A673 (cell line): ENCODE data around the gene CDK13. TPM values are rescaled to one million over a fixed set of nuclear protein-coding genes. Genes with fewer than 3 reads are reported as not detected.

Source experiments
- BruUV-seq: library from RNA; stranded (reverse); fragments of 400-500 nt; replicated peaks from 2 replicates; lab custom pipeline; 2021; lab: Mats Ljungman, UMichigan
- CTCF ChIA-PET: fragments of 300-600 bp; sonication (Branson Sonifier 250); formaldehyde crosslinking; loops from one replicate; lab custom pipeline; 2022; ENCODE audit warnings: antibody characterized with exemption; lab: Charles Lee
- POLR2A ChIA-PET: fragments of 300-600 bp; sonication (Branson Sonifier 250); formaldehyde crosslinking; loops from one replicate; lab custom pipeline; 2022; ENCODE audit warnings: antibody characterized with exemption; ENCODE audit not compliant: low non-redundant PET; lab: Charles Lee
- DNase-seq: peaks from one replicate; pipeline ENCODE4 v3.0.0-alpha.2; 2015; ENCODE audit warnings: low spot score
- H3K27ac ChIP-seq: fragments of 200-600 bp; sonication (generic); 2 replicates; pipeline ENCODE4 v1.5.1; 2016; ENCODE audit warnings: mixed run types, low read depth, mild to moderate bottlenecking, mixed read lengths, antibody characterized with exemption, low read length; ENCODE audit not compliant: poor library complexity, severe bottlenecking
- H3K27me3 ChIP-seq: fragments of 200-600 bp; sonication (generic); replicated peaks from 2 replicates; pipeline ENCODE4 v1.6.1; 2017; ENCODE audit warnings: mixed run types, low read depth, mild to moderate bottlenecking, mixed read lengths, antibody characterized with exemption, low read length; ENCODE audit not compliant: insufficient read depth, poor library complexity
- H3K36me3 ChIP-seq: fragments of 200-600 bp; sonication (generic); 2 replicates; pipeline ENCODE4 v1.6.1; 2016; ENCODE audit warnings: mixed run types, mild to moderate bottlenecking, mixed read lengths, antibody characterized with exemption, low read length; ENCODE audit not compliant: insufficient read depth, poor library complexity, severe bottlenecking
- H3K4me1 ChIP-seq: fragments of 200-600 bp; sonication (generic); 2 replicates; pipeline ENCODE4 v1.6.1; 2017; ENCODE audit warnings: mixed run types, mild to moderate bottlenecking, mixed read lengths, antibody characterized with exemption, low read length; ENCODE audit not compliant: insufficient read depth, poor library complexity, severe bottlenecking
- H3K4me3 ChIP-seq: fragments of 200-600 bp; sonication (generic); 2 replicates; pipeline ENCODE4 v1.5.1; 2016; ENCODE audit warnings: low read depth, mixed run types, mild to moderate bottlenecking, mixed read lengths, low read length; ENCODE audit not compliant: poor library complexity, severe bottlenecking
- H3K9me3 ChIP-seq: fragments of 200-600 bp; sonication (generic); 2 replicates; pipeline ENCODE4 v1.6.1; 2016; ENCODE audit warnings: mixed run types, low read depth, mild to moderate bottlenecking, mixed read lengths, antibody characterized with exemption, low read length; ENCODE audit not compliant: poor library complexity, severe bottlenecking
- EZH2 ChIP-seq: fragments of 200-600 bp; sonication (generic); IDR thresholded peaks from 2 replicates; pipeline ENCODE4 v1.6.1; 2017; ENCODE audit warnings: borderline replicate concordance, low read depth, mild to moderate bottlenecking, mixed read lengths, antibody characterized with exemption, low read length; ENCODE audit not compliant: poor library complexity, severe bottlenecking
- intact Hi-C: fragments of 100-400 bp; cut with micrococcal nuclease; formaldehyde crosslinking; loops from one replicate; pipeline ENCODE4 v1.10.0; 2022; ENCODE audit not compliant: unreplicated experiment
- total RNA-seq: library from RNA; stranded (reverse); gene quantifications from 2 replicates; pipeline ENCODE4 v1.2.3, GENCODE V29; 2021
- TF ChIP-seq, protein P1 (sequence below): fragments of 300-800, 200-600 bp; sonication (generic); conservative IDR thresholded peaks from 2 replicates; pipeline ENCODE4 v1.5.1; 2017; ENCODE audit warnings: low read depth, mild to moderate bottlenecking, antibody characterized with exemption, low read length, moderate library complexity, mixed read lengths

The CDK13 gene
- total RNA-seq, 1 experiment from 2014 or later, result 56.6 TPM

- CTCF ChIA-PET, result no interaction called here
- Histone ChIP-seq H3K4me1 (no peaks in the 10 kb centered on the region), H3K27ac (no peak overlapping the region), H3K4me3 (no peak overlapping the region), H3K36me3 (peaks cover 2% of the 10 kb centered on the region), H3K9me3 (no peaks in the 10 kb centered on the region), H3K27me3 (no peaks in the 10 kb centered on the region)
- BruUV-seq, result no TSS peak
- POLR2A ChIA-PET, result no interaction called here
- no peak for DNase-seq
- no peak for TF ChIP-seq EZH2
- TF ChIP-seq, protein P1, sequence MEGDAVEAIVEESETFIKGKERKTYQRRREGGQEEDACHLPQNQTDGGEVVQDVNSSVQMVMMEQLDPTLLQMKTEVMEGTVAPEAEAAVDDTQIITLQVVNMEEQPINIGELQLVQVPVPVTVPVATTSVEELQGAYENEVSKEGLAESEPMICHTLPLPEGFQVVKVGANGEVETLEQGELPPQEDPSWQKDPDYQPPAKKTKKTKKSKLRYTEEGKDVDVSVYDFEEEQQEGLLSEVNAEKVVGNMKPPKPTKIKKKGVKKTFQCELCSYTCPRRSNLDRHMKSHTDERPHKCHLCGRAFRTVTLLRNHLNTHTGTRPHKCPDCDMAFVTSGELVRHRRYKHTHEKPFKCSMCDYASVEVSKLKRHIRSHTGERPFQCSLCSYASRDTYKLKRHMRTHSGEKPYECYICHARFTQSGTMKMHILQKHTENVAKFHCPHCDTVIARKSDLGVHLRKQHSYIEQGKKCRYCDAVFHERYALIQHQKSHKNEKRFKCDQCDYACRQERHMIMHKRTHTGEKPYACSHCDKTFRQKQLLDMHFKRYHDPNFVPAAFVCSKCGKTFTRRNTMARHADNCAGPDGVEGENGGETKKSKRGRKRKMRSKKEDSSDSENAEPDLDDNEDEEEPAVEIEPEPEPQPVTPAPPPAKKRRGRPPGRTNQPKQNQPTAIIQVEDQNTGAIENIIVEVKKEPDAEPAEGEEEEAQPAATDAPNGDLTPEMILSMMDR, result no peak
- intact Hi-C loops, result no loop called here
Observed at GRCh38 chr7:40072268-40072667, 122.2 kb downstream of the CDK13 start.

- TF ChIP-seq, protein P1, result no peak
- no peak for TF ChIP-seq EZH2
- no TSS peak for BruUV-seq
- Histone ChIP-seq H3K4me3 (no peak overlapping the region), H3K27ac (no peak overlapping the region), H3K9me3 (no peaks in the 10 kb centered on the region), H3K4me1 (peaks cover 5% of the 10 kb centered on the region), H3K36me3 (no peaks in the 10 kb centered on the region), H3K27me3 (no peaks in the 10 kb centered on the region)
- ChIA-PET POLR2A (no interaction called here), CTCF (no interaction called here)
- DNase-seq, result no peak
- intact Hi-C loops, result no loop called here
Observed at GRCh38 chr7:40073239-40073638, 123.2 kb downstream of the CDK13 start.

DNA sequence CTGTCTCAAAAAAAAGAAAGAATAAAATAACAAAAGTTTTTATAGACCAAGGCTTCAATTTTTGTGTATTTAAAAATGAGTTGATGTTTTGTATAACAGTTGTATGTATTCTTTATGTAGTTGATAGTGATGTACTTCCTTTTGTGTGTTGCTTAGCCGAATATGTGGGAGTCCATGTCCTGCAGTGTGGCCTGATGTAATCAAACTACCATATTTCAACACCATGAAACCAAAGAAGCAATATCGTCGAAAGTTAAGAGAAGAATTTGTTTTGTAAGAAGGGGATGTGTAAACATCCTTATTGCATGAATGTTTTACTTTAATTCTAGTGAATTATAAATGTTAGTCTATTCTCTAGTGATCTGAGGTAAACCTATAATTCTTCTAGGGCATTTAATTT, 127.8 kb downstream of the CDK13 start:
- intact Hi-C loops, result no loop called here

More for the DNA sequence above, 127.8 kb downstream of the CDK13 start:
- no TSS peak for BruUV-seq
- no peak overlapping the region for H3K4me3 ChIP-seq
- CTCF ChIA-PET, result no interaction called here
- peak overlapping the region; percentile 35 for H3K27ac ChIP-seq
- H3K9me3 ChIP-seq, result no peaks in the 10 kb centered on the region
- no peaks in the 10 kb centered on the region for H3K27me3 ChIP-seq
- TF ChIP-seq, protein P1, result no peak
- TF ChIP-seq EZH2, result no peak
- POLR2A ChIA-PET, result no interaction called here
- H3K4me1 ChIP-seq, result peaks cover 5% of the 10 kb centered on the region
- no peak for DNase-seq
- H3K36me3 ChIP-seq, result peaks cover 9% of the 10 kb centered on the region
